Thoracic aorta (tissue), 2 donors: ENCODE measurements around the gene PREX1. TPM values are rescaled to one million over a fixed set of nuclear protein-coding genes. Genes with fewer than 3 reads are reported as not detected.
A peak's percentile ranks its signal among the peaks of the same experiment; 100 is the strongest.

Experiments
- ATAC-seq: fragments of 150-250 bp; one replicate; pipeline ENCODE4 v1.8.0; 2017; ENCODE audit warnings: low read depth; ENCODE audit not compliant: insufficient number of reproducible peaks, low FRiP score
- DNase-seq: peaks from one replicate; pipeline ENCODE4 v3.0.0-alpha.2; 2020; ENCODE audit warnings: low spot score
- H3K27ac ChIP-seq, 2 donors: fragments of 200-600 bp; sonication (generic); 1 replicate in 1 of 2; 2 replicates in 1 of 2; pipeline ENCODE4 v1.5.1; 2016; ENCODE audit warnings: mild to moderate bottlenecking in 2 of 2, moderate library complexity in 2 of 2
- H3K27me3 ChIP-seq: fragments of 200-600 bp; sonication (generic); replicated peaks from 2 replicates; pipeline ENCODE4 v1.6.0; 2016; ENCODE audit warnings: mild to moderate bottlenecking; ENCODE audit not compliant: insufficient read depth
- H3K36me3 ChIP-seq: fragments of 200-600 bp; sonication (generic); one replicate; pipeline ENCODE4 v1.5.1; 2016
- H3K4me1 ChIP-seq, 2 donors: fragments of 200-600 bp; sonication (generic); 1 replicate in 1 of 2; 2 replicates in 1 of 2; pipeline versions ENCODE4 v1.5.1 to v1.6.0; 2016; ENCODE audit warnings: low read depth in 2 of 2, mild to moderate bottlenecking in 1 of 2; ENCODE audit not compliant: control insufficient read depth in 1 of 2
- H3K4me3 ChIP-seq: fragments of 200-600 bp; sonication (generic); 2 replicates; pipeline ENCODE4 v1.5.1; 2016; ENCODE audit warnings: mild to moderate bottlenecking
- H3K9me3 ChIP-seq: fragments of 200-600 bp; sonication (generic); 2 replicates; pipeline ENCODE4 v1.5.1; 2016
- total RNA-seq, 2 donors: library from RNA; depleted of rRNA; stranded (reverse); fragments of >200 nt; gene quantifications; one replicate each; pipeline versions ENCODE4 v1.1.0 to v1.2.3, GENCODE V29; 2016
- TF ChIP-seq, protein P1 (sequence below): fragments of 200-600 bp; sonication (generic); IDR thresholded peaks from one replicate; pipeline ENCODE4 v1.5.1; 2019; ENCODE audit warnings: antibody characterized with exemption

PREX1 gene
- total RNA-seq, 2 donors from 2014 or later: 94.6 to 101 TPM

DNA sequence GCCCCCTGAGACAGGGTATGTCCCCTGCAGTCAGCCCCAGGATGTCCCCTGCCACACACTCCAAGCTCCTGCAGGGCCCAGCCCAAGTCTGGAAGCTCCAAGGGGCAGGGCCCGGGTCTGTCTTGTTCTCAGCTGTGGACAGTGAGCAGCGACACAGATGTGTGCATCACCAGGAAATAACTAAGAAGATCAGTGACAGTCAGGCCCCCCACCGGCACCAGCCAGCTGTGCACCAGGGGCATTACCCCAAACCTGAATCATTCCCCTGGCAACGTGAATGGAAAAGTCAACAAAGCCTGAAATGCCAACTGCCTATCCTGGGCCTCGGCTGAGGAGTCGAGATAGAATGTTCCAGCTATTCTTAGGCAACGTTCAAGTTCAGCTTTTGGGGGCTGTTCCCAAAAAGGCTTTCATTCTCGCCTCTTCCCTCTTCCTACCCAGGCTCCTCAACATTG lies 105.0 kb downstream of the PREX1 start:
- peaks cover 54 to 78% of the 10 kb centered on the region in 2 donors for H3K4me1 ChIP-seq
- H3K4me3 ChIP-seq: peak overlapping the region; percentile 46
- no peaks in the 10 kb centered on the region for H3K9me3 ChIP-seq
- H3K36me3 ChIP-seq: no peaks in the 10 kb centered on the region
- H3K27ac ChIP-seq: peak overlapping the region; percentile 99 to 100
- peak; percentile 70 for DNase-seq
- TF ChIP-seq, protein P1, sequence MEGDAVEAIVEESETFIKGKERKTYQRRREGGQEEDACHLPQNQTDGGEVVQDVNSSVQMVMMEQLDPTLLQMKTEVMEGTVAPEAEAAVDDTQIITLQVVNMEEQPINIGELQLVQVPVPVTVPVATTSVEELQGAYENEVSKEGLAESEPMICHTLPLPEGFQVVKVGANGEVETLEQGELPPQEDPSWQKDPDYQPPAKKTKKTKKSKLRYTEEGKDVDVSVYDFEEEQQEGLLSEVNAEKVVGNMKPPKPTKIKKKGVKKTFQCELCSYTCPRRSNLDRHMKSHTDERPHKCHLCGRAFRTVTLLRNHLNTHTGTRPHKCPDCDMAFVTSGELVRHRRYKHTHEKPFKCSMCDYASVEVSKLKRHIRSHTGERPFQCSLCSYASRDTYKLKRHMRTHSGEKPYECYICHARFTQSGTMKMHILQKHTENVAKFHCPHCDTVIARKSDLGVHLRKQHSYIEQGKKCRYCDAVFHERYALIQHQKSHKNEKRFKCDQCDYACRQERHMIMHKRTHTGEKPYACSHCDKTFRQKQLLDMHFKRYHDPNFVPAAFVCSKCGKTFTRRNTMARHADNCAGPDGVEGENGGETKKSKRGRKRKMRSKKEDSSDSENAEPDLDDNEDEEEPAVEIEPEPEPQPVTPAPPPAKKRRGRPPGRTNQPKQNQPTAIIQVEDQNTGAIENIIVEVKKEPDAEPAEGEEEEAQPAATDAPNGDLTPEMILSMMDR: peak; percentile 46
- ATAC-seq: peak; percentile 80
- H3K27me3 ChIP-seq: no peaks in the 10 kb centered on the region

DNA sequence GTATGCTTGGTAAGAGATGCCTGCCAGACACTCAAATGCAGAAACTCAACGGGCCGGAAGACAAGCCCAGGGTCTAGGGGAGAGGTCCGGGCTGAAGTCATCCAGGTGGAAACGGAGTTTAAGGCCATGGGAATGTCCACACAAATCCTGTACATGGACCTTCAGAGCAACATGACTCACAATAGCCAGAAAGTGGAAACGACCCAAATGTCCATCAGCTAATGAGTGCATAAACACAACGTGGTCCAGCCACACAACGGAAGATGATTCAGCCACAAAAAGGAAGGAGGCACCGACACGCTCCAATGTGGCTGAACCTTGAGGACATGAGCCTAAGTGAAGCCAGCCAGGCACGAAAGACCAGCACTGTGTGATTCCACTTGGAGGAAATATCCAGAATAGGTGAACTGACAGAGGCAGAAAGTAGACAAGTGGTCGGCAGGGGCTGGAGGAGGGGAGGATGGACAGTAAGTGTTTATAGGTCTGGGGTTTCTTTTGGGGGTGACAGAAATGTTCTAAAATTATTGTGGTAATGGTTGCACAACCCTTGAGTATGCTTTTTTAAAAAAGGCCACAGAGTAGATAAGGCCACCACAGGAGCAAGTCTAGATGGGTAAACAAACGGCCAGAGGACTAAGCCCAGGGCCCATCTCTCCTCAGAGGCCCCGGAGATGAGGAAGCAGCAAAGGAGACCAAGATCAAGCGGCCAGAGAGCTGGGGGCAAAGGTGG lies 105.6 kb downstream of the PREX1 start:
- ATAC-seq: peak; percentile 67
- TF ChIP-seq, protein P1: no peak
- no peaks in the 10 kb centered on the region for H3K36me3 ChIP-seq
- peak overlapping the region; percentile 99 to 100 for H3K27ac ChIP-seq
- H3K4me1 ChIP-seq: peaks cover 60 to 84% of the 10 kb centered on the region in 2 donors
- H3K27me3 ChIP-seq: no peaks in the 10 kb centered on the region
- peak overlapping the region; percentile 46 for H3K4me3 ChIP-seq
- no peaks in the 10 kb centered on the region for H3K9me3 ChIP-seq
- DNase-seq: peak; percentile 68

DNA sequence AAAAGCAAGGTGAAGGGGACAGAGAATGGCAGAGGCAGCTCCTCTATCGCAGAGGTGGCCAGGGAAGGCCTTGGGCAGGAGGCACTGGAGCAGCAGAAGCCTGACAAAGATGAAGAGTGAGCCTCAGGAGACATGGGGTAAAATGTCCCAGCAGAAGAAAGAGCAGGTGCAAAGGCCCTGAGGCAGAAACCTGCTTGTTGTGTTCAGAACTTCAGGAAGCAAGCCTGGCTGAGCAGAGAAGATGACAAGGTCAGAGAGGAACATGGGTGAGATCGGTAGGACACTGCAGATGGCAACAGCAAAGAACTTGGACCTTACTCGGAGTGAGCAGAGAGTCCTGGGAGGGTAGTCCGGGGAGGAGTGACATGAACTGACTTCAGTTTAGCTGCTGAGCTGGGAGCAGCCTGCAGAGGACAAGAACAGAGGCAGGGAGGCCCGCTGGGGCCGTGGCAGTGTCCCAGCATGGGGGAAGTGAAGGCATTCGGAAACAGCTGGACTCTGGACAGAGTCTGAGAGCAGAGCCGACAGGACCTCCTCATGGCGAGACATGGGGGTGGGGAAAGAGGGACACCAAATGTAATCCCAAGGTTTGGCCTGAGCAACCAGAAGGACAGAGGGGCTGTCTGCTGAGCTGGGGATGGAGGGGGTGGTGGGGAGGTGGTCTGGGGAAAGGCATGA lies 106.3 kb downstream of the PREX1 start:
- no peak for DNase-seq
- H3K9me3 ChIP-seq: no peaks in the 10 kb centered on the region
- H3K4me1 ChIP-seq: peaks cover 60 to 88% of the 10 kb centered on the region in 2 donors
- no peak for ATAC-seq
- H3K4me3 ChIP-seq: peak overlapping the region; percentile 8
- TF ChIP-seq, protein P1: no peak
- H3K36me3 ChIP-seq: no peaks in the 10 kb centered on the region
- peak overlapping the region; percentile 99 to 100 for H3K27ac ChIP-seq
- no peaks in the 10 kb centered on the region for H3K27me3 ChIP-seq

DNA sequence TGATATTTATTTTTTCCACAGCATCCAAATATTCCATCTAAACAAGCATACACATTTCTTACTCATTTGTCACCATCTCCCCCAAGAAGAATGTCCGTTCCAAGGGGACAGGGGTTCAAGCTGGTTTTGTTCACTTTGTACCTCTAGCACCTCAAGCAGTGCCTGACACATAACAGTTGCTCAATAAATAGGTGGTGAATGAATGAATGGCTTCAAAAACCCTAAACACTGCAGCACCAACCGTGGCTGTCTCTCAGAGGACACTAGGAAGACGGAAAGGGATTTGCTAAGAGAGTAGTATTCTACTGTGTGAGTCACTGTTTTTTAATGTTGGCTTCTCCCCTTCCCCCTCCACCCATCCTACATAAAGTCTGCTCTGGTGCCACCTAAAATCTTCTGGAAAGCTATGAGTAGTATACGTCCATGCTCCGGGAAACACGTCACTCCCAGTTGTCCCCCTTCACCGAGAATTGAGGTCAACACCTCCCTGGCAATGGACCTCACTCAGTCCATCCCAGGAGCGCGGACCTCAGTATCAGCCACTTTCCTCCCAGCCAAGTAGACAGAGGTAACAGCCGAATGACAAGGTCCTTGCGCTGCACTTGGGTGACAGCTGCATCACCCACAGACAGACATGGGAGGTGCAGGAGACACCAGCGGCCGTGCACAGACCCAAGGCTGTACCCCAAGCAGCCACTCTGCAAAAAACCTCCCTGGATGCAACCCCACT lies 107.4 kb downstream of the PREX1 start:
- no peak for DNase-seq
- Histone ChIP-seq H3K4me1 (peaks cover 59 to 81% of the 10 kb centered on the region in 2 donors), H3K27ac (peak overlapping the region; percentile 99 to 100)

More for the DNA sequence above, 107.4 kb downstream of the PREX1 start:
- Histone ChIP-seq H3K36me3 (no peaks in the 10 kb centered on the region), H3K27me3 (no peaks in the 10 kb centered on the region), H3K9me3 (no peaks in the 10 kb centered on the region), H3K4me3 (no peak overlapping the region)
- ATAC-seq: no peak
- TF ChIP-seq, protein P1: no peak
